ENCODE results near the gene MGST2. TPM values are rescaled to one million over a fixed set of nuclear protein-coding genes. Genes with fewer than 3 reads are reported as not detected.
"Not testable (repeated sequence)": the region's sequence is repeated elsewhere in the genome, so short reads cannot be mapped to it uniquely, and the experiment has no call there.

MGST2 gene
- 1 to 10 TPM; 4.2 to 6.7 TPM for total RNA-seq

GRCh38 chr4:139665690-139666529 is at the start of gene MGST2:
Gene MGST2 (plus strand): TSS chr4:139665819. CDS start chr4:139666020, 201 bp downstream.
- POLR2A ChIA-PET = no interaction called here
- CTCF ChIA-PET = no interaction called here

DNA sequence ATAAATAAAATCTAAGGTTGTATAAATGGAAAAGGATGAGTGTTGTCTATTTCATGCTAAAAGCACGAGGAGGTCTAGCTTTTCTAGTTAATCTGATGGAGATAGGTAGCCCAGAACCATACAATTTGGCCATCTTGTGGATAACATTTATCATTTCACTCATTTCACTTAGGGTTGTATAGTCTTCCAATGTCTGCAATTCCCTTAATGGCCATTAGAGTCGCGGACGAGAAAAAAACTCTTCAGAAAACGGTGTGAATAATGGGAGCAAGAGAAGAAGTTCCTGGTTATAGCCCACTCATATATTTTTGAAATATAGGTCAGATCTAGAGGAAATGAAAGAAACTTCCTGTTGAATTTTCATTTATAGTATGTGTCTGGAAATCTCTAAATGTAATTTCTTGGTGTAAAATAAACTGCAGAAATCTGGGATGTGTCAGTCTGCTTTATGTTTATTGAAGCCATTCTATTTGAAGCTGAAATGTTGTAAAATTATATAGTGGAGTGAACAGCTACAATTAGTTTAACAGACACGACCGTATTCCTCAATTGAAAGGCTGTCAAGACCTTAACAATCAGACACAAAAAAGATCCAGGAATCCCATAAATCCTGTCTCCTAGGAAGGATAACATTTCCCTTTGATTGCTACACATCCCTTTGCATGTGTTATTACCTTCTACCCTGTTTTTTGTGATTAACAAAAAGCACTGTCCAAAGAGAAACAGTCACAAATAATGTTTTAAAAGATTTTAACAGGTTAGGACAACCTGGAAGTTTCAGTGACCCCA is 47.7 kb upstream of the MGST2 start:
- POLR2A ChIA-PET = no interaction called here

GRCh38 chr4:139619644-139620043 is 46.0 kb upstream of the MGST2 start:
- CTCF ChIA-PET = interaction anchor here (0.8 kb wide), 1 partner anchor 37 kb away, joined by 3 read pairs; no protein-coding TSS in a partner anchor
- POLR2A ChIA-PET = no interaction called here

More for the DNA sequence above, 47.7 kb upstream of the MGST2 start:
- CTCF ChIA-PET = no interaction called here

DNA sequence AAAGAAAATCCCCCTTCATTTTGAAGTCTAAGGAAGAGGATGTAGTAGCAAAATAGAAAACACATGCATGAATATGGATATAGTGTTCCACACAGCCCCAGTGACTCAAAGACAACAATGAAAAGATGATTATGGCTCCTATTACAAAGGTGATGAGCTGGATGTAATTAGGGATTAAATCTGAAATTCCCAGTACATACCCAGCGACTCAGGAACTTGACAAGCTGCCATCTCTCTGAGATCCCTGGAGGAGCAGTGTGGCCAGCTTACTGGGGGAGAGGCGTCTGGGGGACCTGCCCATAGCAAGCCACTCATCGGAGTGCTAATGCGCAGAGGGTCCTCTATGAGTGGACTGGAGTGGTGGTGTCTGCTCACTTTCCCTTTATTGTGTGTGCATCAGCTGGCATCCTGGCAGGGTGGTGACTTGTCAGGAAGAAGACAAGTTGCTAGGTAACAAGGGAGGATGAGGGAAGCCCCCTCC is 42.7 kb upstream of the MGST2 start:
- ChIA-PET POLR2A (no interaction called here), CTCF (interaction anchor here (1.1 kb wide), 1 partner anchor 28 kb away, joined by 6 read pairs; no protein-coding TSS in a partner anchor)

DNA sequence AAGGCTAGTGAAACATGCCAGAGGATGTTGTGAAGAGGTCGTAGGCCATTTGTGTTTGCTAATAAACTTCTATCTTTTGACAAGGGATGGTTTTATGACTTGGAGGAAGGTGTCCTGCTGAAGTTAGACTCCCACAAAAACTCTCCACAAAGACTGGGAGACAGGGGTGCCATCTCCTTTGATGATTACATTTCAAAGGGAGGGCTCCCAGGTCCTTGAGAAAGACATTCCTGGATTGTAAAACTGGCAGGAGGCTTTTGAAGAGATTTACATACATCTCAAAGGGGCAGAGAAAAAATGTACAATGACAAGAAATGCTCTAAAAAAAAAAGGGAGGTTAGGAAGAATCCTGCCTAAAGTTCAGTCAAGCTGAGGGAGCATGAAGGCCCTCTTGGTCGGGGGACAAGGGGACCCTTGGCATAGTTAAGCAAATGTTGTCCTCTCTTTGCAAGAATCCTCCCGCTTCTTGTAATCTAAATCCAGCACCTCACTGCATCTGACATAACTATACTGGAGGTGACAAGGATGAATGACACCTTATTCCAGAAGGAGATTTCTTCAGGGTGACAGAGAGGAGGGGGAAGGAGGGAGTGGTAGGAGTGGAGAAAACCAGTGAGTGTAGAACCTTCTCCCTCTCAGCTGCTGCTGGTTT is 41.1 kb upstream of the MGST2 start:
- CTCF ChIA-PET = no interaction called here
- POLR2A ChIA-PET = no interaction called here

DNA sequence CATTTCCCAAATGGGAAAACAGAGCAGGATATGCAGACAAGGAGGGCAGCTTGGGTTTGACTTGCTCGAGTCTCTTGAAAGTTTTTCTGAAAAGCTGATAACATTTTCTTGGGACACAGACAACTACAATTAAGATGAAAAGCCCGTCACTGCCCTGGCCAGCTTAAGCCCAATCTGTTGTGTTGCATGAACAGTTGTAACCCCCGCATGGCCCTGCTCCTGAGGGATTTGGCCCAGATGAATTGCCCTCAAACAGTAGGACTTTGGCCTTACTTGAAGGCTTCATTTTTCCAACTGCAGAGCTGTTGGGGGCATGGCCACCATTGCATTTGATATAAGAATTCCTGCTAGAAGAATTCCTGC is 40.5 kb upstream of the MGST2 start:
- ChIA-PET POLR2A (no interaction called here), CTCF (no interaction called here)

- ChIA-PET POLR2A (no interaction called here), CTCF (no interaction called here)
Observed at GRCh38 chr4:139625482-139625881, 40.1 kb upstream of the MGST2 start.

DNA sequence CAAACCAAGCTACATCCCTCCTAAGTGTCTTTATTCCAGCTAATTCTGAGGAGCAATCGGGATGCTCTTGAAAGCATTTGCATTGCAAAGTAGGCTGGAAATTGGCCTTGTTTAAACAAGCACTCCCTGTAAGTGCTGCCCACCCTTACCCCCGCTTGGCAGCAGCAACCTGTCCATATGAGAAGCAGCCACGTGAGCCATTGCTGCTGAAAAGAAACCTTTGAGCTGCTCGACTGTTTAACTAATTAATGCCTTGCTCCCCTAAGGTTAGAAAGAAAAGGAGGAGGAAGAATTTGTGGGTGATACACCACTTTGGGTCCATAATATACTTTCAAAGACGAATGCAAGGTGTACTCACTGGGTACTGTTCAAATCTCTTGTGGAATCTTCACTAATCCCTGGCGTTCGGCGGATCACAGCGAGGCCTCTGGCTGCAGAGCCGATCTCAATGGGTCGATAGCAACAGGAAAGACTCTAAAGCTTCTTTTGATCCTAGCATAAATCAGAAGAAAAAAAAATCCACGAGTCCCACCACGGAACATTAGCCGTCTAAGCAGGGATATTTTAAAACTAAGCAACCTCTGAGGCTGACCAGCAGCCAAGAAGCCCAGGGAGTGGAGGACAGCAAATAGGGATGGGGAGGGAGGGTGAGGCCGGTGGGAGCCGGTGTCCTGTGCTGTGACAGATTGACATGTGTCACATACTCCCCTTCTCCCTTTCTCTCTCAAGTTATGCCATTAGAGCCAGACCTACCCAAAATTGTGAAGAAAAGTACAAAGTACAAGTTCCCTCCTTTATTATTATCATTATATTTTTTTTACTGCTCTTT is 37.2 kb upstream of the MGST2 start:
- ChIA-PET POLR2A (no interaction called here), CTCF (interaction anchor here (0.8 kb wide), 1 partner anchor 25 kb away, joined by 3 read pairs; no protein-coding TSS in a partner anchor)

GRCh38 chr4:139629436-139630125 is 36.0 kb upstream of the MGST2 start:
- CTCF ChIA-PET = no interaction called here

DNA sequence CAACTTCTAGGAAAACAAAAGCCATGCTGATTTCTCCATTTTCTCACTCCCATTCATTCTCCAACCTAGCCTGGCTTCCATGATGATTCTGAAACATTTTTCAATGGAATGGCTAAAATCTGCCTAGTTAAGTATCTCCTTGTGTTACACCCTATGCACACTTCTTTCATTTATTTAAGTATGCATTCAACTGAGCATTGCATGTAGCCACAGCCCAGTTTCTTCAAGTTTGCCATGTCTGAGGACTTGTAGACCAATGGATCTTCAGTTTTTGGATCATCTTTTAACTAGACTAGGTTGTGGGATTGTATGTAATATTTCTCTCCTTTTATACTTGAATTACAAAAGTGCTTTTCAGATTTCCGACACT is 35.5 kb upstream of the MGST2 start:
- ChIA-PET POLR2A (no interaction called here), CTCF (no interaction called here)

More at GRCh38 chr4:139629436-139630125, 36.0 kb upstream of the MGST2 start:
- POLR2A ChIA-PET = no interaction called here

DNA sequence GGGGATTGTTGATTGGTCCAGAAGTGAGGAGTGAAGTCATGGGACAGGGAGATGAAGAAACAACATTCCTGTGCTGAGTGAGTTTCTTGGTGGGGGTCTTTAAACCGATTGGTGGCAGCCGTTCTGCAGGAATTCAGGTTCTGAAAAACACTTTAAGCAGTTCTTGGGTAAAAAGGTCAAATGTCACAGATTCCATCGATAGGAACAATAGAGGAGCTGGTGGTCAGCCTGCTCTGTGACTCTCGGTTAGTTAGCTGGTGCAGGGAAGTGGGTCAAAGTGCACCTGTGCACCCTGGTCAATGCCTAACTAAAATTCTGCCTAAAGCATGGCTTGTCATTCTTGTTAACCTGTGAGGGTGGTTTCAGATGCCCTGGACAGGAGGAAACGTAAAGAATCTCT is 34.6 kb upstream of the MGST2 start:
- CTCF ChIA-PET = interaction anchor here (0.6 kb wide), 1 partner anchor 157 kb away, joined by 3 read pairs; no protein-coding TSS in a partner anchor
- POLR2A ChIA-PET = no interaction called here

GRCh38 chr4:139631791-139632190 is 33.8 kb upstream of the MGST2 start:
- ChIA-PET POLR2A (no interaction called here), CTCF (interaction anchor here (0.6 kb wide), 1 partner anchor 158 kb away, joined by 3 read pairs; no protein-coding TSS in a partner anchor)

GRCh38 chr4:139632739-139633138 is 32.9 kb upstream of the MGST2 start:
- POLR2A ChIA-PET, CTCF ChIA-PET: not testable (repeated sequence)

DNA sequence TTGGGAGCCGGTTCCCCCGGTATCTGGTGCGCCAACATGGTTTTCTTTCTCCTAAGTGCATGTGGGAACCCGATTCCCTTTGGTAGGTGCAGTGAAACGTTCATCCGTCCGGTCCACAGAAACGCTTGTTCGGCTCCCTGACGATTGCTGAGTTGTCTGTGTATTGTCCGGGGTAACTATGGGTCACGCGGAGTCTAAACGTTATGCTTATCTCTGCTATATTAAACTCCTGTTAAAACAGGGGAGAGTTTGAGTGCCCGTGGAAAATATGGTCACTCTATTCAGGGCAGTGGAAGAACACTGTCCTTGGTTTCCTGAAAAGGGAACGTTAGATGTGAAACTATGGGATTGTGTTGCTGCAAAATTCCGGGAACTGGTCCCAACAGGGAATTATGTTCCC is 32.4 kb upstream of the MGST2 start:
- ChIA-PET CTCF (no interaction called here), POLR2A (no interaction called here)

DNA sequence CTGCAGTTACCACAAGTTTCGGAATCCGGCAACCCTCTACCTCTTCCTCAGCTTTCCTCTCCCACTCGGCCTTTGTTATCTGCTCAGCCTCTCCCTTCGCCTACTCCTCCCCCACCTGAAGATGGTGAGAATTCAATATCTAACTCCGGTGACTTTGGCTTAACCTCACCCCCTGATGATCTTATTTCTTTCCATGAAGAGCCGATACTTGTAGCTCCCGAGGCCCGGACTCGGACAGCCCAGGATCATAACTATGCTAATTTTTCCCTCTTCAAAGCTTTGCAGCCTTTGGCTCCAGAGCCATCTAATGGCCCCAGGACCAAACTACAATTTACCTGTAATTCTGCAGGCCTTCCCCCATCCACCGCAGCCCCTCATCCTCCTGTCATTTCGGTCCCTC is 32.0 kb upstream of the MGST2 start:
- CTCF ChIA-PET = no interaction called here
- POLR2A ChIA-PET = no interaction called here

DNA sequence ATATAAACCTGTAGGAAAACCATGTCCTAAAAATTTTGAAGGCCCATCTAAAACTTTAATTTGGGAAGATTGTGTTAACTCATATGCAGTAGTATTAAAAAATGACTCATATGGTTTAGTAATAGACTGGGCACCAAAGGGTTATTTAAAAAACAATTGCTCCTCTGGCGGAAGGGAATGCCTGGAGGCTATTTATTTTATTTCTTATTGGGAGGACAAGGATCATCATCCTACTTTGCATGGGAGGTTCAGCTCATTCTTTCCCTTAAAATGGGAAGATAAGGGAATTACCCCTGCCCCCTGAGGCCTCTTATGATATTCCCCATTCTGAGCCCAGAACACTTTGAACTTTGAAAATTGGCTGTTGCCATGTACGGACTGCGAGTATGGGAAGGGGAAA is 29.7 kb upstream of the MGST2 start:
- ChIA-PET CTCF (no interaction called here), POLR2A (no interaction called here)

- POLR2A ChIA-PET, CTCF ChIA-PET: not testable (repeated sequence)
Observed at GRCh38 chr4:139638306-139638705, 27.3 kb upstream of the MGST2 start.

DNA sequence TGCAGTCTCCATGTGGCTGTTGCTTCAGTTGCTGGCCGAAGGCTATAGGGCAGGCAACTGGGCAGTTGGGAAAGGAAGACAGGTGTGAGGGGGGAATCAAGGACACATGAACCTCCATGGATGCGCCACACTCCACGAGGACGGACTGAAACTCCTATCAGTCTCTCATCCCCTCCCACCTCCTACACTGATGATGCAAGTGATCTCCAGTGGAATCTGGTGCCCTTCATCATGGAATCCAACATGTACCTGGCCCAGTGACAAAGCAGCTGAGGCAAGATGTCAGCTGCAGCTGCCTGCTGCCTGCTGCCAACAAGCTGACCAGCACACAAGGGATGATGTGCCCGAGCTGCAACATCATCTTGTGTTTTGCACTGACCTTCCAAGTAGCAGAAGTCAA is 26.0 kb upstream of the MGST2 start:
- ChIA-PET POLR2A (no interaction called here), CTCF (interaction anchor here (0.6 kb wide), 1 partner anchor 930 kb away, joined by 3 read pairs; no protein-coding TSS in a partner anchor)

- ChIA-PET CTCF (no interaction called here), POLR2A (no interaction called here)
Observed at GRCh38 chr4:139641218-139641617, 24.4 kb upstream of the MGST2 start.

Measured in activated CD8-positive, alpha-beta memory T cell treated with anti-CD3 and anti-CD28 coated beads for 36 hours (primary cell).